ENCODE data around the gene AUH. TPM values are rescaled to one million over a fixed set of nuclear protein-coding genes. Genes with fewer than 3 reads are reported as not detected.

The AUH gene
- total RNA-seq, 1 donor from 2014 or later: 17.3 TPM

DNA sequence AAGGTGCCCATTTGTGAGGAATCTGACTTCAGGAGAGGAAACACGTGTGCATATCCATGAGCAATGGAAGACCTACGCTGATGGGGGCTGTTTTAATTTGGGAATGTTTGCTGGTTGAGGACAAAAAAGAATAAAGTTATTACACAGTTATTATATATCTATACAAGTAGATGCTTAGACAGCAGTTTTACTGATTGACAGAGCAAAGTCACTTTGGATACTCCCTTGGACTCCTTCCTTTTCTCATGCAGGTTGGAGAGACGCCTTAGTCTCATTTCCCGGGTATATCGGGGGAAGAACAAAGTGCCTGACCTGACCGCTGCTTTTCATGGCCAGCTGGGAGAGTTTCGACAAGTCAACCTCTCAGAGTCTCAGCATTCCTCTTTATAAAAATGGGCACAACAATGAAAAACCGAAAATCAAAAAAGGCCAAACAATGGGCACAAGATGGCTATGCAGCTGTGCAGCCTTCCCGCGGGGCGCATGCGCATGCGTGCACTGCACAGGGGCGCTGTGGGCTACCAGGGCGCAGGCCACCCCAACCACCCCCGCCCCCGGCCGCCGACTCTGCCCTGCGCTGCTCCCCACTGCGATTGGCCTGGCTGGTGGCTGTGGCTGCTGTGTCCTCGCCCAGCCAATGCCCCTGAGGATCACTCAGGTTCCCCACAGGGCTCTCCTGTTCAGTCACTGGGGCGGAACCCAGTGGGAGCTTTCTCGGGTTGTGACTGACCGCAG, 43.8 kb upstream of the AUH start:
- Histone ChIP-seq H3K36me3 (peaks cover 19% of the 10 kb centered on the region), H3K9me3 (no peaks in the 10 kb centered on the region), H3K4me1 (peaks cover 13% of the 10 kb centered on the region), H3K27ac (no peak overlapping the region), H3K27me3 (ENCODE audit: low read depth) (no peaks in the 10 kb centered on the region), H3K4me3 (no peak overlapping the region)
- no peak for DNase-seq
- intact Hi-C loops (cut with DNase I): no loop called here
- no peak for TF ChIP-seq CTCF (IDR thresholded peaks at IDR 0.05)
- ATAC-seq: no peak

GRCh38 chr9:91403665-91404543, 42.2 kb upstream of the AUH start:
- Histone ChIP-seq H3K4me3 (no peak overlapping the region), H3K36me3 (peaks cover 3% of the 10 kb centered on the region), H3K27ac (no peak overlapping the region), H3K27me3 (ENCODE audit: low read depth) (no peaks in the 10 kb centered on the region), H3K9me3 (no peaks in the 10 kb centered on the region), H3K4me1 (peaks cover 7% of the 10 kb centered on the region)
- no peak for TF ChIP-seq CTCF (IDR thresholded peaks at IDR 0.05)
- no peak for DNase-seq
- peak in 1 of 2 donors; percentile 56 for ATAC-seq
- intact Hi-C loops (cut with DNase I): no loop called here

DNA sequence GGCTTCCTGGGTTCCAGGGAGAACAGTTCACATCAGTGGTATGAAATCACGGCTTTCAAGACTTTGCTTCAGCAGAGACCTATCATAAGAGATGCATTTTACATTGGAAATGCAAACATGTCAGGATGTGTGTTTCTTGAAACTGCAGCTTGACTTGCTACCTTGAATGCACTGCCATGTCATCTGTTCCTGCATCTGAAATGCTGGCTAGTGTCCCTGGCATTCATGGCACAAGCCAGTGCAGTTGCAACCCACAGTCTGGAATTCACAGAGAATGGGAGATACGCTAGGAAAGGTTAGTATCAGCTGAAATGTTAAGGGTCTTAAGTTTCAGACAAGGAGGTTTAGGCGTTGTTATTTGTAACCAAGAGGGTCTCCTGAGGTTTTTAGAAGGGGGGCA, 37.2 kb upstream of the AUH start:
- Histone ChIP-seq H3K27me3 (ENCODE audit: low read depth) (no peaks in the 10 kb centered on the region), H3K36me3 (no peaks in the 10 kb centered on the region), H3K9me3 (no peaks in the 10 kb centered on the region), H3K4me1 (peaks cover 13% of the 10 kb centered on the region), H3K4me3 (no peak overlapping the region), H3K27ac (no peak overlapping the region)
- TF ChIP-seq CTCF (IDR thresholded peaks at IDR 0.05): no peak
- ATAC-seq (no peak), DNase-seq (no peak)
- intact Hi-C loops (cut with DNase I): no loop called here

- no peak for DNase-seq
- Histone ChIP-seq H3K27me3 (ENCODE audit: low read depth) (no peaks in the 10 kb centered on the region), H3K4me1 (peaks cover 6% of the 10 kb centered on the region), H3K36me3 (no peaks in the 10 kb centered on the region), H3K9me3 (no peaks in the 10 kb centered on the region), H3K27ac (no peak overlapping the region), H3K4me3 (no peak overlapping the region)
- no peak for TF ChIP-seq CTCF (IDR thresholded peaks at IDR 0.05)
- peak; percentile 39 to 43 for ATAC-seq
- intact Hi-C loops (cut with DNase I): no loop called here
These were observed 34.1 kb upstream of the AUH start for GRCh38 chr9:91395553-91396471.

DNA sequence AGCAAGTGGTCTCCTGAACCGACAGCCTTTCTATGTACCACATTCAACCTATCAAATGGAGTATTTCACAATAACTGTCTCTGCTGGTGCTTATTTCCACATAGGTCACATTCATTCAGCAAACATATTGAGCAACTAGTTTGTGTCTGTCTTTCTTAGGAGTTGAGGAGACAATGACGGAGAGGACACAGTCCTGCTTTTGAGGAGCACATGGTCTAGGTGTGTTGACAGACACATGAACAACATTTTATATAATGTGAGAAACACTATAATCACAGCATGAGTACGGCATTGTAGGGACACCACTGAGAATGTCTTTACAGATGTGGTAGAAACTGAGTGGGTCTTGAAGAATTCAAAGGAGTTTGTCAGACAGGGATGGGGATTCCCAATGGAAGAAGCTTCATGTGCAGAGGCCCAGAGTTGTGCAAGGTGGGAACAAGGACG, 33.4 kb upstream of the AUH start:
- intact Hi-C loops (cut with DNase I): no loop called here
- no peaks in the 10 kb centered on the region for H3K9me3 ChIP-seq
- H3K27ac ChIP-seq: no peak overlapping the region
- ATAC-seq: peak; percentile 70 to 73
- peaks cover 6% of the 10 kb centered on the region for H3K4me1 ChIP-seq
- no peaks in the 10 kb centered on the region for H3K36me3 ChIP-seq
- no peak for TF ChIP-seq CTCF (IDR thresholded peaks at IDR 0.05)
- no peaks in the 10 kb centered on the region for H3K27me3 ChIP-seq (ENCODE audit: low read depth)
- no peak for DNase-seq
- H3K4me3 ChIP-seq: no peak overlapping the region
